HG03025 (cell line): ENCODE data around the gene TFG.

ENCODE experiments used
- ATAC-seq: cut with Tn5 transposase; IDR thresholded peaks from one replicate; pipeline ENCODE4 v1.9.1; 2021; ENCODE audit warnings: mild to moderate bottlenecking, moderate library complexity; ENCODE audit not compliant: unreplicated experiment, low FRiP score

The TFG gene

DNA sequence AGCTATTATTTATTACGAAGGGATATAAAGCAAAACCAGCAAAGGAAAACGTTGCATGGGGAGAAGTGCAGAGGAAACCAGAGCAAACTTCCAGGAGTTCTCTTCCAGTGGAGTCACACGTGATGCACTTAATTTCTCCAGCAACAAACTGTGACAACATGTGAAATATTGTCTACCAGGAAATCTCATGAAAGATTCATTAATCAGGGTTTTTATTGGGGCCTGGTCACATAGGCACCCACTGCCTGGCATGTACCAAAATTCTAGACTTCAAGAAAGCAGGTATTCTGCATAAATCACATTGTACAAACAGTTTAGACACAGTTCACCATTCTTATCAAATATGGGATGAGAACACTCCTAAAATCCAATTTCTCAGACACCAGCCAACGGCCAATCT, 5.4 kb upstream of the TFG start:
- no peak for ATAC-seq

DNA sequence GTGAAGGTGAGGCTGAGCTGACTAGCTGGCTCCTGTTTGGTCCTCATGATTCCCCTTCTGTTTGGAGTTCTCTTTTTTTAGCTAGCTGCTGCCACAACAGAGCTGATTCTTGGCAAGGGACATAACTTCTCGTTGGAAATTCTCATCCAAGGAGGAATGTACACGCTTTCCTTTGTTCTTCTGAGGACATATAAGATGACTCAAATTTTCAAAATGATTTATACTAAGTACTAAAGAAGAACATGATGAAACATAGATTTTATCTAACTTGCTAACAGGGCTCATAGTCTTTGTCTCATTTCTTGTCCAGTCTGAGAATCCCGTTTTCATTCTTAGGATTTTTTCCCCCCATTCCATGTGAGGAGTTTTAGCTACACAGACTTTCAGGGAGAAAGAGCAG, 2.9 kb upstream of the TFG start:
- no peak for ATAC-seq

DNA sequence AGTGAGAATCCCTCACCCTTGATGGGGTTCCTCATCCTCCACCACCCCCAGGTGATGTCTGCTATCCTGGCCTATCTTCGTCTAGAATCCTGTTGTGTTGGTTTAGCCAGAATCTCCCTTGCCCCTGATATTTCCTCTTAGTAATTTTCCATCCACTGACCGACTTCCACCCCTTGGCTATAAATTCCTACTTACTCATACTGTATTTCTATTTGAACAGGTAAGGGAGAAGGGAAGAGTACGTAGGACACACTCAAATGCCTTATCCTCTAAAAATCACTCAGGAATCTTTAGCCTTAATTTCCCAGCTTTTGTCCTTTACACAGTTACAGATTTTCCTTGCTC, 678 bp upstream of the TFG start:
- ATAC-seq = no peak

DNA sequence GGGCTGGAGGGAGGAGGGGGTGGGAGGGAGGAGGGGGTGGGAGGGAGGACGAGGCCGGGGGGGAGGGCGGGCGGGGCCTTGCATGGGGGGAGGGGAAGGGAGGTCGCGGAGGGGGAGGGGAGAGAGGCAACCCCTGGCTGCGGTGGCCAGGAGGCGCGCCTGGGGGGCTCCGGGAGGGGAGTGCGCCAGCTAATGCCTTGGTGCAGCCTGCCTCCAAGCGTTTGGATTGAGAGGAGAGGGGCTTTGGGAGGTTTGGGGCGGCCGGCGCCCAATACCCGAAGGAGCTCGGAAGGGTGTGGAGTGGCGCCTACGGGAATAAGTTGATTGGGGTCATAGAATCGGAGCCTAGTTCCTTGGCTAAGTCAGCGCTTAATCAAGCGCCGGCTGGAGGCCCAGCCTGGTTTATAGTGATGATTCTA, 557 bp downstream of the TFG start:
- ATAC-seq = no peak

DNA sequence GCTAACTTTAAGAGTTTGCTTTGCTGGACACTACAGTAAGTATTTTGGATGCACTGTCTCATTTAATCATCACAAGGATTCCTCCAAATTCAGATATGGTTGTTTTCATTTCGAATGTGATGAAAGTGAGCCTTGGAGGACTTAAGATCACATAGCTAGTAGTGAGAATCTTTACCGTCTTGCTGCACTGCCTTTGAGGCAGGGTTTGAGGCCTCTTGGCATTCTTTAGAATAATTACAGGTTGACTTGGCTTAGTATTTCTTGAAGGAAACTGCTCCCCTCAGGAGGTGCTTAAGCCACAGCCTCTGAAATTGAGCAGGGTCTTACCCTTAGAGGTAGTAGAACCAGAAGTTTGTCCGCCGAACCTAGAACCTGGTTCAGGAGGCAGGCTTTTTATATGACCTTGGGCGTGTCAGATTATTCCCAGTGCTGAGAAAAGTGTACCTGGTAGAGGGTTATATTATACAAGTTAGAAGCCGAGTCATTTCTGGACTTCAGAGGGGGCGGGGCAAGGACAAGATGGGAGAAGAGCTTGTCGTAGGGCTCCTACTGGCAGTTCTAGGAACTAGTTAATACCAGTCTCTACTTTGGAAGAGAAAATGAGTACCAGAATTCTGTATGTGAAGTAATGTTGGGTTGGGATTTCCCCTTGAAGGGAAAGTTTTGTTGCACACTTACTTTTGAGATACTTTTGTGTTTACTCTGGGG, 1.1 kb downstream of the TFG start:
- peak; percentile 31 for ATAC-seq

DNA sequence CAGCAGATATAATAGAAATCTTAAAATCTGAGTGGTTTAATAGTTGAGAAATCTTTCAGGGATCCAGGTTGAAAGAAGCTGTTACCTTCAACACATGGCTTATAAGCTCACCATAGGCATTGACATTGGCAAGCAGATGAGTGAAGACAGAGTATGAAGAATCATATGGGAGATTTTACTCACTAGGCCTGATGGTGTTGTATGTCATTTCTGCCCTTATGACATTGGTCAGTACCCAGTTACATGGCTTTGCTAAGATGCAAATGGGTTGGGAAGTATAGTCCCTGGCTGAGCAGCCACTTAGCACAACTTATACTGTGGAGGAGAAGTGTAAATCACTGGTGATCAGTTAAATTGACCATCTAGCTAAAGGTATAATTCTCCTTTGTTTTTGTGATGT, 5.9 kb downstream of the TFG start:
- no peak for ATAC-seq

DNA sequence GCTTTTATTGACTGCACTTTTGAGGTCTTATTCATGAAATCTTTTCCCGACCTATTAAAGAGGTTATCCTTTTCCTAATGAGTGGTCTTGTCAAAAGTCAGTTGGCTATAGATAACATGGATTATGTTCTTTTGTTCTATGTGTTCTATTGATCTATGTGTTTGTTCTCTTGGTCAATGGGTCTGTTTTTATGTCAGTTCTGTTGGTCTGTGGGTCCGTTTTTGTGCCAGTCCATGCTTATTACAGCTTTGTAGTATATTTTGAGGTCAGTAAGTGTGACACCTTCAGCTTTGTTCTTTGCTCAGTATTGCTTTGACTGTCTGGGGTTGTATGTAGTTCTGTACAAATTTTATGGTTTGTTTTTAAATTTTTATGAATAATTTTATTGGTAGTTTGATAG, 7.8 kb downstream of the TFG start:
- no peak for ATAC-seq

GRCh38 chr3:100717637-100718487, 8.6 kb downstream of the TFG start:
- ATAC-seq = no peak

DNA sequence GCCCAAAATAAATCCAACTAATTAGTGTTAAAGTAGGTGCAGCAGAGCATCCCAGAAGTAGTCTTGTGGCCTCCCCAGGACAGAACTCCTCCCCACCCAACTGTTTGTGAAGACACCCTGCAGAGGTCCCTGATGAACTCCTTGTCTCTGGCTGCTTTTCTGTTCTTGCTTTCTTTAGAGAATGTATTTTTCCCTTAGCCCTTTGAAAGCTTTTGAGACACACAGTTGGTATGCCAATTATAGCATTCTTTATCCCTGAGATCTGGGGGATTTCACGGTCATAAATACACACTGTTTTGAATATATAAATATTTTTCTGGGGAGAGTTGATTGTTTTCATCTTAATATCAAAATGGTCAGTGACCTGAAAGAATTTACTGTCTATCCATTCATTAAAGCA, 9.8 kb downstream of the TFG start:
- ATAC-seq = no peak

- no peak for ATAC-seq
These were observed 11.1 kb downstream of the TFG start for GRCh38 chr3:100720426-100720825.

- ATAC-seq = no peak
These were observed 16.7 kb downstream of the TFG start for GRCh38 chr3:100725935-100726513.

DNA sequence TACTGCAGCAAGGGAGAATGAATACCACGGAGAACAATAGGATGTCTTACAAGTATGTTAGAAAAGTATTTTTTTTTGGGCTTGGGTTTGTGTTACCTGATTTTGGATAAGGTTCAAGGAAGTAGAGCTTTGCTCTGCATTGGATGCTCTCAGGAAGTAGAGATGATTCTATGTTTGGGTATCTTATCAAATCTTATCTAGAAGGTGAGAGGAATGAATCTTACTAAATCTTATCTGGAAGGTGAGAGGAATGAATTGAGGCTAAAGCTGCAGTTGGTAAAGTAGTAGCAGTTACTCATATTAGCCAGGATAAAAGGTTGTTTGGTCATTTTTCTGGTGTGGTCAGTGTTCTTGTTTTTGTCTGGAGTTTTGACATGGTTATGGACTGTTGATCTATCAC, 17.4 kb downstream of the TFG start:
- ATAC-seq = no peak

DNA sequence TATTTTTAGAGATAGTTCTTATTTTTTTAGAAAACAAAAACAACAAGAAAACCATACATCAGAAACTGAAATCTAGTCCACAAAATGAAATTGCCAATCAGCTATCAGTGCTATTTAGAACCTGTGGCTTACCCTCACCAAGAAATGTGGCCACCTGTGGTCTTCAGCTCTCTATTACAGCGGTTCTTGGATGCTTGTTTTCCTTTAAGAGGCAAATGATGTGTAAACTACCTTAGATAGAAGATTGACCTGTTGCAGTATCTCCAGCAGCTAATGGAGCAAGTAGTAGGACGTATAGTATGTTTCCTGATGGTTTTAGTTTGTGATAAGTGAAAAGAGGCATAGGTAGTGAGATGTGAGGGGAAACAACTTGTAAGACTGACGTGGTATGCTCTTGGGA, 21.2 kb downstream of the TFG start:
- peak; percentile 64 for ATAC-seq

- no peak for ATAC-seq
These were observed 23.1 kb downstream of the TFG start for GRCh38 chr3:100732435-100732834.

DNA sequence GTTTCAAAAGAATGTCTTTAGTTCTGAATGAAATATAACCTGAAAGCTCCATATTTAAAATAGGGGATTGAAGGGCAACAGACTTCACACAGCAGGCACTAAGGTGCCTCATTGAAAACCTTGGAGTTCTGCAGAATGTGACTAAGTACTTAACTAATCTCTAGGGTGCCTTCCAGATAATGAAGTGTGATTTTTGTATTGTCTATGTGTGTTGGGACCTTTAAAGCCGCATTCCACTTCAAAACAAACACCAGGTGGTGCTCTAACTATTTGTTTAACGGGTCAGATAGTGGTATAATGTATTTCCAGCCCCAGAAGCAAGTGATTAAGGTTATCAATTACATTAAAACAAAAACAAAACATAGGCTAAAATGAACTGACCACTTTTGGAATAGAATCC, 28.0 kb downstream of the TFG start:
- ATAC-seq = no peak

DNA sequence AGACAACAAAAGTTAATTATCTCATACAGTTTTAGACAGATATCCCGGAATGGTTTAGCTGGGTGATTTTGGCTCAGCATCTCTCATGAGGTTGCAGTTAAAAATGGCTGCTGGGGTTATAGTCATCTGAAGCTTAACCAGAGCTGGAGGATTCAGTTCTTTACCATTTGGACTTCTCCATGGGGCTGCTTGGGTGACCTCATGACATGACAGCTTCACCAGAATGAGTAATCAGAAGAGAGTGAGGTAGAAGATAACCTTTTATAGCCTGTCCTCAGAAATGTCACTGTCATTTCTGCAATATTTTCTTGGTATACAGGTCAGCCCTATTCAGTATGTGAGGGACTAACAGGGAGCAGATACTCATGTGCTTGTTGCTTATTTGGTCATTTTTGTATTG, 30.9 kb downstream of the TFG start:
- no peak for ATAC-seq

GRCh38 chr3:100743535-100743934, 34.2 kb downstream of the TFG start:
- ATAC-seq = no peak

DNA sequence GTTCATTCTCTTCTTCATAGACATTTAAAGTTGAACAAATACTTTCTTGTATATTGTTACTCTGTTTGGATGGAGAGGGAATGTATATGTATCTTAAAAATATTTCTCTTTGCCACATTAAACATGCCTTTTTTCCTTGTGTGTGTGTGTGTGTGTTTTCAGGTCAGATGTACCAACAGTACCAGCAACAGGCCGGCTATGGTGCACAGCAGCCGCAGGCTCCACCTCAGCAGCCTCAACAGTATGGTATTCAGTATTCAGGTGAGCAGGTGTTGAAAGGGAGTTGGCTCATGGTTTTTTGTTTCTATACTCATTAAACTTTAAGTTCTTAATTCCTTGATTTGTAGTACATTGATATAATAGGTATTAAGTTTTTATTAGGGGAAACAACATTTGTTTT, 35.4 kb downstream of the TFG start:
- ATAC-seq = no peak

DNA sequence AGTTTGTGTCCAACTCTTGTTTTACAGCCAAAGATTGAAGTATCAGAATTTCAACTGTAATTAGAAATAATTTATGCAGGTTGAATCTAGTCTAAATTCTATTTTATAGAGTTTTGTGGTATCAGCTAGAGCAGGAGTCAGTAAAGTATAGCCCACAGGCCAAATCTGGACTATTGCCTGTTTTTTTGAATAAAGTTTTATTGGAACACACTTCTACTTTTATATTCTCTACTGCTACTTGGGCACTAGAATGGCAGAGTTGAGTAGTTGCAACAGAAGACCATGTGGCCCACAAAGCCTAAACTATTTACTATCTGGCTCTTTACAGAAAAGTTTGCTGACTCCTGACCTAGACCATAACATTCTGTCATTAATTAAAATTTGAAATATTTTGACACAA, 36.3 kb downstream of the TFG start:
- no peak for ATAC-seq

GRCh38 chr3:100746092-100746491, 36.8 kb downstream of the TFG start:
- ATAC-seq = no peak

- no peak for ATAC-seq
These were observed 38.9 kb downstream of the TFG start for GRCh38 chr3:100748220-100748619.

DNA sequence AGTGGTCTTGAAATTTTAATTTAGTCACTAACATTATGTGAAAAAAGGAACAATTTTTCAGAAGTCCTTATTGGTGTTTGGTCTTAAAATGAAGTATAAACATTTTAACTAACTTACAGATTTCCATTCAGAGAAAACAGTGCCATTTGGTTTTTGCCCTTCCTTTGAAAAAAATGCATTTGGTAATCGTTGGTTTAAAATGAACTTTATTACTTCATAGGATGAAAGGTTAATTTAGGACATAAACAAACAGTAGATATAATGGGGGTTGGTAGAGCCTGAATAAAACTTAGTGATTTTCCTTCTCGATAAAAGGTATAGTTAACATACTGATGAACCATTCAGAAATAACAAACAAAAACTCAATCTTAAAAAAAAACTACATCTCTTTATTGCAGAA, 39.7 kb downstream of the TFG start:
- no peak for ATAC-seq
